Measurements from ENCODE around the gene MYH14. TPM values are rescaled to one million over a fixed set of nuclear protein-coding genes. Genes with fewer than 3 reads are reported as not detected.
A peak's percentile ranks its signal among the peaks of the same experiment; 100 is the strongest.

MYH14 gene
- polyA plus RNA-seq, 4 donors = 202 to 392 (median 242) TPM

DNA sequence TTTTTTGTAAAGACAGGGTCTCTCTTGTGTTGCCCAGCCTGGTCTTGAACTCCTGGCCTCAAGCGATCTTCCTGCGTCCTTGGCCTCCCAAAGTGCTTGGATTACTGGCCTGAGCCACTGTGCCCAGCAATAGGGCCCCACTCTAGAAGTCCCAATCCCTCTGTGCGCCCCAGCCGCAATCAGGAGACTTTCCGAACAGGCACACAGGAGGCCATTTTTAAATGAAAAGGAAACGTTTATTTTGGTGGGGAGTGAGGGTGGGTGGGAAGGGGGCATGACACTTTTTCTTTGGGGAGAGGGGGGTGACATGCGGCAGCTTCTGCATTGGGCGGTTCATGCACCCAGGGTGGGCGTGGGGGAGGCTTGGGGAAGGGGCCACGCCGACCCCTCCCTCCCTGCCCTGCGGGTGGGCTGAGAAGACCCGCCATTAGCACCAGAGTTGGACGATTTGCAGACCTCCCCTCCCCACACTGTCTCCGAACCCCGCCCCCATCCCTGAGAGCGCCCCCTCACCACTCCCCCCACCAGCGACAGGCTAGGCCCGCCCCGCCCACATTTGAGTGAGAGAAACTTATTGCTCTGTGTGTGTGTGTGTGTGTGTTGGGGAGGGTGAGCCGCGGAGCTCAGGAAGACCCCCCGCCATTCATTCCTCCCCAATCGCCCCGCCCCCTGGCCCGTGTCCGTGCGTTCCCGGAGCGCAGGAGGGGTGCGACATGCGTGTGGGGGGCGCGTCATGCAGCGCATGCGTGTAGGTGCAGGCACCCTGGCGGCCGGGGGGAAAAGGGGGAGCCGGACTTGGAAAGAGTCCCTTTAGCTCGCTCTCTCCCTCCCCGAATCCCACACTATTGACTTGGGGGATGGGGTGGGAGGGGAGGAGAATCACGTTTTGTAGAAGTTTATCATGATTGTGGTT lies 108.6 kb downstream of the MYH14 start:
- DNase-seq (peak in 1 of 2 donors; percentile 37), FAIRE-seq (no peak)
- no peaks in the 10 kb centered on the region for H3K9me3 ChIP-seq (ENCODE audit: control insufficient read depth in 2 of 2, insufficient read depth in 1 of 2, low read depth in 1 of 2, low read length in 1 of 2)
- H3K4me1 ChIP-seq (ENCODE audit: control insufficient read depth in 3 of 3, insufficient read depth in 2 of 3, low read depth in 1 of 3, low read length in 2 of 3) = no peaks in the 10 kb centered on the region
- H3K4me3 ChIP-seq (ENCODE audit: low read depth in 1 of 3, low read length in 3 of 3) = no peak overlapping the region
- no peak overlapping the region for H3K27ac ChIP-seq (ENCODE audit: low read depth in 1 of 3, low read length in 2 of 3)
- peaks cover 3 to 36% (median 14%) of the 10 kb centered on the region in 3 donors for H3K36me3 ChIP-seq (ENCODE audit: control insufficient read depth in 3 of 3, insufficient read depth in 2 of 3, low read depth in 1 of 3, low read length in 3 of 3)
- 4 to 18% (median 14%) methylated on average over 32 to 42 of the region's 42 CpGs for WGBS, 3 donors
- peaks cover 0 to 43% (median 28%) of the 10 kb centered on the region in 3 donors for H3K27me3 ChIP-seq (ENCODE audit: control insufficient read depth in 3 of 3, insufficient read depth in 3 of 3, low read length in 3 of 3)

DNA sequence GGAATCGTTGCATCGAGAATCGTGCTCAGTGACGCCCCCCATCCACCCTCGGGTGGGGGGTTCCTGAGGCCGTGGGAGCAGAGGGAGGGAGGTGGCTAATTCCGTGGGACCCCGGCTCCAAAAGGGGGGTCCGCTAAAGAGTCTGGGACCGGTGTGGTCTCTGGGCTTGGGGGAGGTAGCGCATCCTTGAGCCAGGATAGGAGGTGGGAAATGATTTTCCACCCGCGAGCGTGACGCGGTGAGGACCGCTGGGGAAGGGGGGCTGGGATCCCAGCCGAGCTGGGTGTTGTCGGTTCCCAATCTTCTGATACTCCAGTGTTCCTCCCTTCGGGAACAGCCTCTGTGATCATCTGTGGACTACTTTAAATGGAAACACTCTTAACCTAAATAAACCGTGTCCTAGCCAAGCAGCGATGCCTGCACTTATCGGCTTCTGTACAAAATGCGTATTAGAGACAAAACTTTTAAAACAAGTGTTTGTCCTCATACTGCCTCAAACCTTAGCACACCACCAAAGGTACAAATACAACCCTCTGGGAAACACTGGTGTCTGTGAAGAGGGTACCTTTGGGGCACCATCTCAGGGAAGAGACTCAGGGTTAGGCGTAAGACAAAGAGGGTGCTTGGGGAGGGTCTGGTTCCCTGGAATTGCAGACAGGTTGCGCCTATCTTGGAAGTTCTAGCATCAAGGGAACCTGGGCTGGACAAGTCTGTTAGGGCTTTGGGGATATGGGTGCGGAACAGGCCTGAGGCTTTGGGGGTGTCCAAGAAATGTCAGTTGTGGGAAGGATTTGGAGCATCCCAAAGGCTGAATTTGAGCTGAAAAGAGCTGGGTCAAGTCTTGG lies 109.8 kb downstream of the MYH14 start:
- Histone ChIP-seq H3K36me3 (ENCODE audit: control insufficient read depth in 3 of 3, insufficient read depth in 2 of 3, low read depth in 1 of 3, low read length in 3 of 3) (peaks cover 0 to 31% (median 14%) of the 10 kb centered on the region in 3 donors), H3K27ac (ENCODE audit: low read depth in 1 of 3, low read length in 2 of 3) (no peak overlapping the region), H3K4me3 (ENCODE audit: low read depth in 1 of 3, low read length in 3 of 3) (no peak overlapping the region), H3K27me3 (ENCODE audit: control insufficient read depth in 3 of 3, insufficient read depth in 3 of 3, low read length in 3 of 3) (peaks cover 0 to 43% (median 28%) of the 10 kb centered on the region in 3 donors), H3K4me1 (ENCODE audit: control insufficient read depth in 3 of 3, insufficient read depth in 2 of 3, low read depth in 1 of 3, low read length in 2 of 3) (no peaks in the 10 kb centered on the region), H3K9me3 (ENCODE audit: control insufficient read depth in 2 of 2, insufficient read depth in 1 of 2, low read depth in 1 of 2, low read length in 1 of 2) (no peaks in the 10 kb centered on the region)
- no peak for DNase-seq
- WGBS, 3 donors = 13 to 28% (median 24%) methylated on average over 27 of the region's 27 CpGs
- no peak for FAIRE-seq

DNA sequence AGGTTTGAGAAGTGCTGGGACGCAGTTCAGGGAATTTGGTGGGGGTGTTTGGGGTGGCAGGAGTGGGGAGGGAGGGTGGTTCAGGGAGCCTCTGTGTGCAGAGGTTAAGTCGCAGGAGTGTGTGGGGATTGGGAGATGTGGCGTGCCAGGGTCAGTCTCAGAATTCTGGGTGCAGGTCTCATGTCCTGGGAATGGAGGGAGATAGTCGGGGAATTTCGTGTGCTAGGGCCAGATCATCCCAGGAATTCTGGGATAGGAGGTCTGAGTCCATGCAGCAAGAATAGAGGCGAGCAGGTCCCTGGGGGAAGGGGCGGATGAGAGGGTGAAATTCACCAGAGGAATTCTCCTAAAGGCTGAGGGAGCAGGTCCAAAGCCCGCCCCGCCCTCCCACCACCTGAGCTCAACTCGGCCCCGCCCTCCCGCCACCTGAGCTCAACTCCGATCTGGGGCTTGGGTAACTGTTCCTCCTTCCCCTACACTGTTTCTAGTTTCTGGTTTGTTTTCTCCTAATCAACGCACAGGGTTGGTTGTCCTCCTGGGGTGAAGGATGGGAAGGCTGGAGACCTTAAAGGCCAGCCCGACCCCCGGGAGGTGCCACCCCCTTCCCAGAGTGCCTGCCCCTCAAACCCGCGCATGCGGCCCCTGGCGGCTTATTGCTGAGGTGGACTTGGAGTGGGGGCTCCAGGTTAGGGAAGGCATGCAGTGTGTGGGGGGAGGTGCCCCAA lies 110.6 kb downstream of the MYH14 start:
- no peaks in the 10 kb centered on the region for H3K4me1 ChIP-seq (ENCODE audit: control insufficient read depth in 3 of 3, insufficient read depth in 2 of 3, low read depth in 1 of 3, low read length in 2 of 3)
- peaks cover 0 to 24% (median 8%) of the 10 kb centered on the region in 3 donors for H3K36me3 ChIP-seq (ENCODE audit: control insufficient read depth in 3 of 3, insufficient read depth in 2 of 3, low read depth in 1 of 3, low read length in 3 of 3)
- FAIRE-seq = no peak
- no peak overlapping the region for H3K4me3 ChIP-seq (ENCODE audit: low read depth in 1 of 3, low read length in 3 of 3)
- no peaks in the 10 kb centered on the region for H3K9me3 ChIP-seq (ENCODE audit: control insufficient read depth in 2 of 2, insufficient read depth in 1 of 2, low read depth in 1 of 2, low read length in 1 of 2)
- peak; percentile 26 to 35 for DNase-seq
- no peak overlapping the region for H3K27ac ChIP-seq (ENCODE audit: low read depth in 1 of 3, low read length in 2 of 3)
- 3 to 11% (median 9%) methylated on average over 14 to 20 of the region's 20 CpGs for WGBS, 3 donors
- H3K27me3 ChIP-seq (ENCODE audit: control insufficient read depth in 3 of 3, insufficient read depth in 3 of 3, low read length in 3 of 3) = peaks cover 0 to 43% (median 30%) of the 10 kb centered on the region in 3 donors

DNA sequence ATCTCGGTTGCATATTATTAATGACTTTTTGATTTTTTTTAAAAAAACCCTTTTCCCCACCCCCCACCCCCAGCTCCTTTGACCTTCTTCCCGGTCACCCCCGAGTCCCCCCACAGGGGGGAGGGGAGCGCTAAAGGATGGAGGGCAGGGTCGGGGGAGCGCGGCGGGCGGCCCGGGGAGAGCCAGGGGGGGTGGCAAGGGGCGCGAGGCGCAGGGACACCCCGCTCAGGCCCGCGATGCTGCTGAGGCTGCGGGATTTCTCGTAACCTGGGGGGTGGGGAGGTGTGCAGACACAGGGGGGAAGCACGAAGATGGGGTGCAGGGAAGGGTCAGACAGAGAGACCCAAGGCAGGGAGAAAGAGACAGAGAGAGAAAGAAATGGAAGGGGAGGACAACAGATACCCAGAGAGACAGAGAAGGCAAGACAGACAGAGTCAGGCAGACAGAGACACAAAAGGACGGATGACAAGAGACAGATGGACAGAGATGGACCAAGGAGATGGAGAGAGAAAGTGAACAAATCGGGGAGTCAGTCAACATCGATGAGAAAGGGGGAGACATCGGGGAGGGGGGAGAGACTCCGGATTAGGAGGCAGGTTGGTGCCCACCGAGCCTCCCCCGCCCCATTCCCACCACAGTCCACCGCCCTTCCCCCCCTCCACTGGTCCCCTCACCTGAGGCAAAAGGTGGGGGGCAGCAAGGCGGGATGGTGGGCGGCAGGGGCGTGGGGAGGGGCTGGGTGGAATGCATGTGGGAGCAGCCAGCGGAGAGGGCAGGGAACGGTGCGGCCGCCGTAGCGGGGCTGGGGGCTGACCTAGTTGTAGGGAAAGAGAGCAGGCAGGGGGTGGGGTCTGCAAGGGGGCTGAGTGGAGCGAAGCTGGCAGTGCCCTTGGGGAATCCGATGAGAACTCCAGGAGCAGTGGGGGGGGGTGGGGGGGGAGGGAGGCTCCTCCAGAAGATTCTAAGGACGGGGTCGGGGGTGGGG lies 111.6 kb downstream of the MYH14 start:
- no peaks in the 10 kb centered on the region for H3K9me3 ChIP-seq (ENCODE audit: control insufficient read depth in 2 of 2, insufficient read depth in 1 of 2, low read depth in 1 of 2, low read length in 1 of 2)
- WGBS, 3 donors = 4 to 14% (median 10%) methylated on average over 31 to 39 of the region's 40 CpGs
- FAIRE-seq (no peak), DNase-seq (no peak)
- no peak overlapping the region for H3K27ac ChIP-seq (ENCODE audit: low read depth in 1 of 3, low read length in 2 of 3)
- peaks cover 0 to 13% (median 1%) of the 10 kb centered on the region in 3 donors for H3K36me3 ChIP-seq (ENCODE audit: control insufficient read depth in 3 of 3, insufficient read depth in 2 of 3, low read depth in 1 of 3, low read length in 3 of 3)
- no peak overlapping the region for H3K4me3 ChIP-seq (ENCODE audit: low read depth in 1 of 3, low read length in 3 of 3)
- no peaks in the 10 kb centered on the region for H3K4me1 ChIP-seq (ENCODE audit: control insufficient read depth in 3 of 3, insufficient read depth in 2 of 3, low read depth in 1 of 3, low read length in 2 of 3)
- H3K27me3 ChIP-seq (ENCODE audit: control insufficient read depth in 3 of 3, insufficient read depth in 3 of 3, low read length in 3 of 3) = peaks cover 0 to 43% (median 30%) of the 10 kb centered on the region in 3 donors

DNA sequence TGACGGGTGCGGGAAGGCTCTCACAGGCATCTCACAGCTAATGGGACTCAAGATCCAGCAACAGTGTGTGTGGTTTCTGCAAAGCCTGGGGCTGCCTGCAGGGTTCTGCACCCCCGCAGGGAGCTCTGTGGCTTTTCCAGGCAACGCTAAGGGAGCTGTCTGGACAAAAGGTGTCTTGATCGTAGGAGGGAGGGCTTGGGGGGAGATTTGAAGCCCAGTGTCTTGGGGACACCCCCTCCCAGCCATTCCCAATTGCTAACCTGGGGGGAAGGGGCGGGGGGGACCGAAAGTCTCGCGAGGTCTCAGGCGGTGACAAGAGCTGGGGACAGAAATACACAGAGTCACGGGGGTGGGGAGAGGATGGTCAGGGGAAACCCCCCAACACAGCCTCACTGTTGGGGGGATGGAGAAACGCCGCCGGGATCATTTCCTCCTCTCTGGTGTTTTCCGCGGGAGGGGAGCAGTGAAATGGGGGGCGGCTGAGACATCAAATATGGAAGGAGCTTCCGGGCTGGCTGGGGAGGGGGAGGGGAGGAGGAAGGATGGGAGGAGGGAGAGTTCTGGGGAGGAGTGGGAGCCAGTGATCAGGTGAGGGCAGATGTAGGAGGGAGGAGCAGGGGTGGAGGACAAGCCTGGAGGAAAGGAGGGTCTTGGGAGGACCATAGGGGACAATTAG lies 112.5 kb downstream of the MYH14 start:
- H3K4me3 ChIP-seq (ENCODE audit: low read depth in 1 of 3, low read length in 3 of 3) = no peak overlapping the region
- no peaks in the 10 kb centered on the region for H3K4me1 ChIP-seq (ENCODE audit: control insufficient read depth in 3 of 3, insufficient read depth in 2 of 3, low read depth in 1 of 3, low read length in 2 of 3)
- peaks cover 0 to 40% (median 29%) of the 10 kb centered on the region in 3 donors for H3K27me3 ChIP-seq (ENCODE audit: control insufficient read depth in 3 of 3, insufficient read depth in 3 of 3, low read length in 3 of 3)
- H3K36me3 ChIP-seq (ENCODE audit: control insufficient read depth in 3 of 3, insufficient read depth in 2 of 3, low read depth in 1 of 3, low read length in 3 of 3) = peaks cover 0 to 4% (median 0%) of the 10 kb centered on the region in 3 donors
- 2 to 20% (median 19%) methylated on average over 16 to 18 of the region's 18 CpGs for WGBS, 3 donors
- no peaks in the 10 kb centered on the region for H3K9me3 ChIP-seq (ENCODE audit: control insufficient read depth in 2 of 2, insufficient read depth in 1 of 2, low read depth in 1 of 2, low read length in 1 of 2)
- FAIRE-seq (no peak), DNase-seq (peak in 1 of 2 donors; percentile 39)
- no peak overlapping the region for H3K27ac ChIP-seq (ENCODE audit: low read depth in 1 of 3, low read length in 2 of 3)

DNA sequence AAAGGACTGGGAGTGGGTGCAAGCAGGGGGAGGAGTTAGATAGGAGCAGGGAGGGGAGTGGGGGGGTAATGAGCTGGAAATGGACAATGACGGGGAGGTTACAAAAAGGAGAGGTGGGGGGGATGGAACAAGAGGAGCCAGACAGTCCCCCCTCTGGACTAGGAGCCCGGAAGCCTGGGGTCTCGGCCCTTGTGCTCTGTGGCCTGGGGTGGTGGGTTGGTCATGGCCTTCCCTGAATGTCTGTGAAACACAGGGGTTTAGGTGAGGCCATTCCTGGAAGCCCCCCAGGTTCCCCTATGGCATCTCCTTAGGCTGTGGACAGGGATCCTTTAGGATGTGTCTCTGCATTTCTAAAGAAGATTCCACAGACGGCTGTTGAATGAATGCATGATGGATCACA lies 113.7 kb downstream of the MYH14 start:
- Histone ChIP-seq H3K4me3 (ENCODE audit: low read depth in 1 of 3, low read length in 3 of 3) (no peak overlapping the region), H3K36me3 (ENCODE audit: control insufficient read depth in 3 of 3, insufficient read depth in 2 of 3, low read depth in 1 of 3, low read length in 3 of 3) (no peaks in the 10 kb centered on the region), H3K4me1 (ENCODE audit: control insufficient read depth in 3 of 3, insufficient read depth in 2 of 3, low read depth in 1 of 3, low read length in 2 of 3) (no peaks in the 10 kb centered on the region), H3K9me3 (ENCODE audit: control insufficient read depth in 2 of 2, insufficient read depth in 1 of 2, low read depth in 1 of 2, low read length in 1 of 2) (no peaks in the 10 kb centered on the region), H3K27ac (ENCODE audit: low read depth in 1 of 3, low read length in 2 of 3) (no peak overlapping the region), H3K27me3 (ENCODE audit: control insufficient read depth in 3 of 3, insufficient read depth in 3 of 3, low read length in 3 of 3) (peaks cover 0 to 38% (median 25%) of the 10 kb centered on the region in 3 donors)
- WGBS, 3 donors = 76 to 78% (median 77%) methylated on average over 4 of the region's 4 CpGs
- DNase-seq = no peak
- FAIRE-seq = no peak

DNA sequence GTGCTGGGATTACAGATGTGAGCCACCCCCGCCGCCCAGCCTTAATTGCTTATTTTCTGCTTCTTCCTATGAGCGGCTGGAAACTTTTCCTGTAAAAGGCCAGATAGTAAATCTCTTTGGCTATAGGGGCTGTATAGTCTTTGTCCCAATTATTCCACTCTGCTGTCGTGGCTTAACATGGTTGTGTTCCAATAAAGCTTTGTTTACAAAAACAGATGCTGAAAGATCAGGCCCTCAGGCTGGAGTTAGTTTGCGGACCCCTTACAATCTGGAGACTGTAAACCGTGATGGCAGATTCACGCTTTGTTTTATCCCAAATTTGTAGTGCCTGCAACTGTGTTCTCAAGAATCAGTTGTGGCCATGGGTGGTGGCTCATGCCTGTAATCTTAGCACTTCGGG lies 115.0 kb downstream of the MYH14 start:
- no peaks in the 10 kb centered on the region for H3K4me1 ChIP-seq (ENCODE audit: control insufficient read depth in 3 of 3, insufficient read depth in 2 of 3, low read depth in 1 of 3, low read length in 2 of 3)
- no peaks in the 10 kb centered on the region for H3K9me3 ChIP-seq (ENCODE audit: control insufficient read depth in 2 of 2, insufficient read depth in 1 of 2, low read depth in 1 of 2, low read length in 1 of 2)
- peaks cover 0 to 25% (median 18%) of the 10 kb centered on the region in 3 donors for H3K27me3 ChIP-seq (ENCODE audit: control insufficient read depth in 3 of 3, insufficient read depth in 3 of 3, low read length in 3 of 3)
- H3K27ac ChIP-seq (ENCODE audit: low read depth in 1 of 3, low read length in 2 of 3) = no peak overlapping the region
- H3K4me3 ChIP-seq (ENCODE audit: low read depth in 1 of 3, low read length in 3 of 3) = no peak overlapping the region
- DNase-seq (no peak), FAIRE-seq (no peak)
- 86 to 92% (median 86%) methylated on average over 8 of the region's 8 CpGs for WGBS, 3 donors
- H3K36me3 ChIP-seq (ENCODE audit: control insufficient read depth in 3 of 3, insufficient read depth in 2 of 3, low read depth in 1 of 3, low read length in 3 of 3) = no peaks in the 10 kb centered on the region
